SU-DHL-6 (cell line): ENCODE results near the gene ADRA2B.
"Not testable (repeated sequence)": the region's sequence is repeated elsewhere in the genome, so short reads cannot be mapped to it uniquely, and the experiment has no call there.

Source experiments
- H2AFZ ChIP-seq: fragments of 200-600 bp; sonication (generic); 2 replicates; pipeline ENCODE4 v1.6.1; 2014; ENCODE audit warnings: low read depth, mild to moderate bottlenecking, moderate library complexity, mixed read lengths, antibody characterized with exemption, low read length; ENCODE audit not compliant: severe bottlenecking
- H3F3A ChIP-seq: fragments of 200-600 bp; shearing (Covaris generic); 2 replicates; pipeline ENCODE4 v1.6.0; 2016; ENCODE audit warnings: antibody characterized with exemption, mild to moderate bottlenecking; ENCODE audit not compliant: insufficient read depth
- H3K27ac ChIP-seq: fragments of 200-600 bp; sonication (generic); 2 replicates; pipeline ENCODE4 v1.5.1; 2016; ENCODE audit warnings: low read depth, mild to moderate bottlenecking, low read length, moderate library complexity, mixed read lengths
- H3K27me3 ChIP-seq: fragments of 200-600 bp; sonication (generic), shearing (Covaris generic); 2 replicates; pipeline ENCODE4 v1.6.0; 2014; ENCODE audit warnings: mild to moderate bottlenecking, low read length
- H3K36me3 ChIP-seq: fragments of 200-600 bp; sonication (generic); 2 replicates; pipeline ENCODE4 v1.6.1; 2014; ENCODE audit warnings: mild to moderate bottlenecking, low read length, mixed read lengths
- H3K4me2 ChIP-seq: fragments of 300-600, 200-600 bp; shearing (Covaris generic), sonication (generic); 2 replicates; pipeline ENCODE4 v1.6.0; 2014; ENCODE audit warnings: low read length, low read depth, mild to moderate bottlenecking; ENCODE audit not compliant: poor library complexity, severe bottlenecking
- H3K4me3 ChIP-seq: fragments of 200-600 bp; sonication (generic); 2 replicates; pipeline ENCODE4 v1.5.1; 2014; ENCODE audit warnings: antibody characterized with exemption, low read length, mild to moderate bottlenecking, mixed read lengths; ENCODE audit not compliant: insufficient read depth, poor library complexity, severe bottlenecking
- H3K79me2 ChIP-seq: fragments of 200-600 bp; sonication (generic); 2 replicates; pipeline ENCODE4 v1.6.1; 2014; ENCODE audit warnings: mild to moderate bottlenecking, low read length, moderate library complexity; ENCODE audit not compliant: insufficient read depth
- H3K9ac ChIP-seq: fragments of 200-600 bp; sonication (generic); 2 replicates; pipeline ENCODE4 v1.7.0; 2014; ENCODE audit warnings: mild to moderate bottlenecking, low read length
- H3K9me2 ChIP-seq: fragments of 200-600 bp; sonication (generic); replicated peaks from 2 replicates; pipeline ENCODE4 v1.6.1; 2014; ENCODE audit warnings: low read length; ENCODE audit not compliant: insufficient read depth
- H3K9me3 ChIP-seq: fragments of 200-600 bp; sonication (generic); 2 replicates; pipeline ENCODE4 v1.6.1; 2014; ENCODE audit warnings: low read length, mixed read lengths; ENCODE audit not compliant: insufficient read depth
- H4K20me1 ChIP-seq: fragments of 200-600 bp; sonication (generic); 2 replicates; pipeline ENCODE4 v1.6.1; 2014; ENCODE audit warnings: low read depth, mild to moderate bottlenecking, antibody characterized with exemption, low read length, moderate library complexity, mixed read lengths
- CTCF ChIP-seq: fragments of 200-600 bp; sonication (generic); IDR thresholded peaks from one replicate; pipeline ENCODE4 v1.5.1; 2017; ENCODE audit warnings: antibody characterized with exemption, mild to moderate bottlenecking, low read length, moderate library complexity; ENCODE audit not compliant: insufficient read depth, poor library complexity, severe bottlenecking
- EZH2phosphoT487 ChIP-seq: fragments of 200-600 bp; sonication (generic), shearing (Covaris generic); conservative IDR thresholded peaks from 2 replicates; pipeline ENCODE4 v1.6.1; 2018; ENCODE audit warnings: mild to moderate bottlenecking, antibody characterized with exemption, low read length, moderate library complexity, mixed read lengths

Gene ADRA2B

GRCh38 chr2:96067902-96068581 lies 48.3 kb downstream of the ADRA2B start:
- not testable (repeated sequence) for H3K27ac ChIP-seq, H4K20me1 ChIP-seq, H3K9me3 ChIP-seq, H3F3A ChIP-seq, H3K36me3 ChIP-seq, H3K4me2 ChIP-seq, H3K27me3 ChIP-seq, H3K9ac ChIP-seq, H2AFZ ChIP-seq, H3K4me3 ChIP-seq, H3K9me2 ChIP-seq, H3K79me2 ChIP-seq

GRCh38 chr2:96067098-96067660 lies 49.2 kb downstream of the ADRA2B start:
- not testable (repeated sequence) for H3K36me3 ChIP-seq, H2AFZ ChIP-seq, H3K4me2 ChIP-seq, H3K9me2 ChIP-seq, H3K27me3 ChIP-seq, H3K79me2 ChIP-seq, H4K20me1 ChIP-seq, H3F3A ChIP-seq, H3K4me3 ChIP-seq, H3K27ac ChIP-seq, H3K9me3 ChIP-seq, H3K9ac ChIP-seq

GRCh38 chr2:96066511-96066910 lies 49.9 kb downstream of the ADRA2B start:
- H3K9ac ChIP-seq, H3K9me2 ChIP-seq, H3K79me2 ChIP-seq, H3F3A ChIP-seq, H3K27me3 ChIP-seq, H3K36me3 ChIP-seq, H4K20me1 ChIP-seq, H3K27ac ChIP-seq, H2AFZ ChIP-seq, H3K4me2 ChIP-seq, H3K9me3 ChIP-seq, H3K4me3 ChIP-seq: not testable (repeated sequence)

GRCh38 chr2:96065954-96066353 lies 50.4 kb downstream of the ADRA2B start:
- not testable (repeated sequence) for H3K27ac ChIP-seq, H4K20me1 ChIP-seq, H3K36me3 ChIP-seq, H3K9me3 ChIP-seq, H3K4me2 ChIP-seq, H2AFZ ChIP-seq, H3K79me2 ChIP-seq, H3K9me2 ChIP-seq, H3K9ac ChIP-seq, H3F3A ChIP-seq, H3K27me3 ChIP-seq, H3K4me3 ChIP-seq

GRCh38 chr2:96065381-96065930 lies 50.9 kb downstream of the ADRA2B start:
- Histone ChIP-seq H3K27ac (no peak overlapping the region), H3K9ac (no peak overlapping the region), H3K36me3 (no peaks in the 10 kb centered on the region), H3F3A (no peaks in the 10 kb centered on the region), H4K20me1 (no peaks in the 10 kb centered on the region), H3K79me2 (no peaks in the 10 kb centered on the region), H3K4me3 (no peak overlapping the region), H3K4me2 (no peak overlapping the region), H3K9me2 (no peaks in the 10 kb centered on the region), H2AFZ (no peak overlapping the region), H3K9me3 (no peaks in the 10 kb centered on the region), H3K27me3 (no peaks in the 10 kb centered on the region)
- TF ChIP-seq CTCF (no peak), EZH2phosphoT487 (no peak)

- H3K36me3 ChIP-seq, H3K9ac ChIP-seq, H4K20me1 ChIP-seq, H3K4me3 ChIP-seq, H2AFZ ChIP-seq, H3K9me2 ChIP-seq, H3K79me2 ChIP-seq, H3K27ac ChIP-seq, H3F3A ChIP-seq, H3K27me3 ChIP-seq, H3K4me2 ChIP-seq, H3K9me3 ChIP-seq: not testable (repeated sequence)
Observed at GRCh38 chr2:96064760-96065159, 51.6 kb downstream of the ADRA2B start.

GRCh38 chr2:96064047-96064675 lies 52.2 kb downstream of the ADRA2B start:
- not testable (repeated sequence) for H3K4me2 ChIP-seq, H3K27ac ChIP-seq, H4K20me1 ChIP-seq

More at GRCh38 chr2:96064047-96064675, 52.2 kb downstream of the ADRA2B start:
- H2AFZ ChIP-seq, H3K4me3 ChIP-seq, H3K9me3 ChIP-seq, H3K27me3 ChIP-seq, H3K9me2 ChIP-seq, H3K36me3 ChIP-seq, H3F3A ChIP-seq, H3K9ac ChIP-seq, H3K79me2 ChIP-seq: not testable (repeated sequence)
